Measurements from ENCODE around the gene MS4A15.

Gene MS4A15

GRCh38 chr11:60798631-60799030 lies 42.0 kb downstream of the MS4A15 start:
- DNase-seq (ENCODE audit: insufficient read length, low spot score), result no peak
- no peak for TF ChIP-seq CTCF (IDR thresholded peaks at IDR 0.05; ENCODE audit: insufficient read depth, missing control alignments)
- no peak for FAIRE-seq

- no peak for TF ChIP-seq CTCF (IDR thresholded peaks at IDR 0.05; ENCODE audit: insufficient read depth, missing control alignments)
- DNase-seq (ENCODE audit: insufficient read length, low spot score), result no peak
- no peak for FAIRE-seq
Measured at GRCh38 chr11:60801194-60801593, 44.5 kb downstream of the MS4A15 start.

- FAIRE-seq (no peak), DNase-seq (ENCODE audit: insufficient read length, low spot score) (no peak)
Measured at GRCh38 chr11:60803273-60803936, 46.7 kb downstream of the MS4A15 start.

GRCh38 chr11:60809249-60809648 lies 52.6 kb downstream of the MS4A15 start:
- DNase-seq (ENCODE audit: insufficient read length, low spot score), result no peak
- FAIRE-seq, result no peak
- no peak for TF ChIP-seq CTCF (IDR thresholded peaks at IDR 0.05; ENCODE audit: insufficient read depth, missing control alignments)

More at GRCh38 chr11:60803273-60803936, 46.7 kb downstream of the MS4A15 start:
- no peak for TF ChIP-seq CTCF (IDR thresholded peaks at IDR 0.05; ENCODE audit: insufficient read depth, missing control alignments)

GRCh38 chr11:60809691-60810090 lies 53.0 kb downstream of the MS4A15 start:
- FAIRE-seq, result no peak
- no peak for TF ChIP-seq CTCF (IDR thresholded peaks at IDR 0.05; ENCODE audit: insufficient read depth, missing control alignments)

GRCh38 chr11:60810151-60810550 lies 53.5 kb downstream of the MS4A15 start:
- no peak for TF ChIP-seq CTCF (IDR thresholded peaks at IDR 0.05; ENCODE audit: insufficient read depth, missing control alignments)
- DNase-seq (ENCODE audit: insufficient read length, low spot score), result no peak
- no peak for FAIRE-seq

More at GRCh38 chr11:60809691-60810090, 53.0 kb downstream of the MS4A15 start:
- no peak for DNase-seq (ENCODE audit: insufficient read length, low spot score)

- FAIRE-seq (no peak), DNase-seq (ENCODE audit: insufficient read length, low spot score) (no peak)
- no peak for TF ChIP-seq CTCF (IDR thresholded peaks at IDR 0.05; ENCODE audit: insufficient read depth, missing control alignments)
Measured at GRCh38 chr11:60810569-60810968, 53.9 kb downstream of the MS4A15 start.
